Measurements from ENCODE around the gene BIRC6. TPM values are rescaled to one million over a fixed set of nuclear protein-coding genes. Genes with fewer than 3 reads are reported as not detected.

The BIRC6 gene
- total and polyA plus RNA-seq, 2 donors (not counting 1 experiment from before 2014, with no cell fraction given) = 46.7 to 162 TPM

GRCh38 chr2:32474381-32474780 lies 117.6 kb downstream of the BIRC6 start:
- Histone ChIP-seq H3K79me2 (ENCODE audit: control insufficient read depth, insufficient read depth, low read length) (no peaks in the 10 kb centered on the region), H2AFZ (ENCODE audit: low read length) (no peak overlapping the region), H3K9ac (ENCODE audit: insufficient read depth, low read length) (no peak overlapping the region), H3K27ac (ENCODE audit: insufficient read depth, low read length) (no peak overlapping the region), H3K4me1 (ENCODE audit: control insufficient read depth, extremely low read depth, insufficient read depth, low read length) (peaks cover 2% of the 10 kb centered on the region), H3K9me3 (ENCODE audit: control insufficient read depth, insufficient read depth, low read depth, low read length) (no peaks in the 10 kb centered on the region), H4K20me1 (ENCODE audit: control insufficient read depth, extremely low read depth, insufficient read depth, low read length) (no peaks in the 10 kb centered on the region), H3K27me3 (ENCODE audit: control insufficient read depth, insufficient read depth, low read length) (no peaks in the 10 kb centered on the region), H3K4me3 (replicated peaks in 1 of 4; ENCODE audit: control extremely low read depth in 1 of 4, insufficient read depth in 1 of 4, low read depth in 3 of 4, low read length in 4 of 4) (no peak overlapping the region), H3K36me3 (ENCODE audit: control insufficient read depth, insufficient read depth, low read length) (peaks cover 2% of the 10 kb centered on the region), H3K4me2 (ENCODE audit: extremely low read depth, insufficient read depth, low read length) (no peak overlapping the region)
- no peak for TF ChIP-seq CTCF (conservative IDR thresholded peaks at IDR 0.05 in 1 of 2, IDR thresholded peaks at IDR 0.05 in 1 of 2; ENCODE audit: low read depth in 1 of 2, low read length in 2 of 2)
- no peak for TF ChIP-seq EZH2 (IDR thresholded peaks at IDR 0.05; ENCODE audit: low read length, missing control alignments)
- DNase-seq (ENCODE audit: low read depth in 2 of 2) = peak in 1 of 2 donors; percentile 7

DNA sequence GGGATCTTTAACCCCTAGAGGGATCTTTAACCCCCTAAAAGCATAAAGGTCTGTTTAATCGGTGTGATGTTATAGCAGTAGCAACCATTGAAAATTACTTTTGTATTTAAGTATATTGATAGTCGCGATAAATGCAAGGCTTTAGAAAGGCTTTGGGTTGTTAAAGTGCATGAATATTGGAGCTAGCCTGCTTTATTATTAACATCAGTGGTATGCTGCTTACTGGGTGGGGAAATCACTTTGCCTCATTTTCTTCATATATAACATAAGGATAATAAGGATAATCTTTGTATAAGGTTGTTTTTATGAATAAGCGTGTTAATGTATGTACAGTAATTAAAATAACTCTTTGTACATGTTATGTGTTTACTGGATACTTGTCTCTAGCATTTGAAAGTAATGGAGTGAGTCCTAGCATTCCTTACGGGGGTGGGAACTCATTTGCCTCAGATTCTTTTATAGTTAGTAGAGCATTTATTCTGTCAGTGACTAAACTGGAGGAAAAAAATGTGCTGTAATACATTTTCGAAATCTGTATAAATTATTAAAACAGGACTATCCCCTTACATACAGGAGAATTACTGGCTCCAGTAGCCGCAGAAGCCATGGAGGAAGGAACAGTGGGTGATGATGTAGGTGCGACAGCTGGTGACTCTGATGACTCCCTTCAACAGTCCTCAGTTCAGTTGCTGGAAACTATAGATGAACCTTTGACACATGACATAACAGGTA lies 122.2 kb downstream of the BIRC6 start:
- H3K27me3 ChIP-seq (ENCODE audit: control insufficient read depth, insufficient read depth, low read length) = no peaks in the 10 kb centered on the region

DNA sequence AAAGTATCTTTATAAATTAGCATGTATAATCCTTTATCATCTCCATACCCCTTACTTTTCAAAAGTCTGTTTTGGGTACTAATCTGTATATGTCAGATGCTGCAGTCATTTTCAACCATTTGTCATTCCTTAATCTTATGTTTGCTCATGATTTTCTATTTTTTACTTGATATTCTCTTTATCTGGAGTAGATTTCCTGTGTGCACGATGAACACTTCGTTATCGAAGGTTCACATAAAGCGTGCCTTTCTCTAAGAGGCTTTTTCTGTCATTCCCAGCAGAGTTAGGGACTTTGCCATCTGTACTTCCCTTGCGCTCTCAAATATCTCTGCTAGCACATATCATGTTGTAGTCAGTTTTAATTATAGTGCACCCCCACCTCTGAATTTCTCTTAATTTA lies 123.2 kb downstream of the BIRC6 start:
- Histone ChIP-seq H3K27me3 (ENCODE audit: control insufficient read depth, insufficient read depth, low read length) (no peaks in the 10 kb centered on the region), H3K4me2 (ENCODE audit: extremely low read depth, insufficient read depth, low read length) (no peak overlapping the region), H3K9me3 (ENCODE audit: control insufficient read depth, insufficient read depth, low read depth, low read length) (no peaks in the 10 kb centered on the region), H2AFZ (ENCODE audit: low read length) (no peak overlapping the region), H3K36me3 (ENCODE audit: control insufficient read depth, insufficient read depth, low read length) (no peaks in the 10 kb centered on the region), H4K20me1 (ENCODE audit: control insufficient read depth, extremely low read depth, insufficient read depth, low read length) (no peaks in the 10 kb centered on the region), H3K4me1 (ENCODE audit: control insufficient read depth, extremely low read depth, insufficient read depth, low read length) (peaks cover 3% of the 10 kb centered on the region), H3K27ac (ENCODE audit: insufficient read depth, low read length) (no peak overlapping the region), H3K4me3 (replicated peaks in 1 of 4; ENCODE audit: control extremely low read depth in 1 of 4, insufficient read depth in 1 of 4, low read depth in 3 of 4, low read length in 4 of 4) (no peak overlapping the region), H3K9ac (ENCODE audit: insufficient read depth, low read length) (no peak overlapping the region), H3K79me2 (ENCODE audit: control insufficient read depth, insufficient read depth, low read length) (peaks cover 1% of the 10 kb centered on the region)
- DNase-seq (ENCODE audit: low read depth in 2 of 2) = no peak
- TF ChIP-seq EZH2 (IDR thresholded peaks at IDR 0.05; ENCODE audit: low read length, missing control alignments) (no peak), CTCF (conservative IDR thresholded peaks at IDR 0.05 in 1 of 2, IDR thresholded peaks at IDR 0.05 in 1 of 2; ENCODE audit: low read depth in 1 of 2, low read length in 2 of 2) (no peak)

More for the DNA sequence above, 122.2 kb downstream of the BIRC6 start:
- Histone ChIP-seq H3K27ac (ENCODE audit: insufficient read depth, low read length) (no peak overlapping the region), H3K9me3 (ENCODE audit: control insufficient read depth, insufficient read depth, low read depth, low read length) (no peaks in the 10 kb centered on the region), H4K20me1 (ENCODE audit: control insufficient read depth, extremely low read depth, insufficient read depth, low read length) (no peaks in the 10 kb centered on the region), H3K4me2 (ENCODE audit: extremely low read depth, insufficient read depth, low read length) (no peak overlapping the region), H3K4me1 (ENCODE audit: control insufficient read depth, extremely low read depth, insufficient read depth, low read length) (peaks cover 2% of the 10 kb centered on the region), H3K79me2 (ENCODE audit: control insufficient read depth, insufficient read depth, low read length) (peaks cover 1% of the 10 kb centered on the region), H3K9ac (ENCODE audit: insufficient read depth, low read length) (no peak overlapping the region), H3K4me3 (replicated peaks in 1 of 4; ENCODE audit: control extremely low read depth in 1 of 4, insufficient read depth in 1 of 4, low read depth in 3 of 4, low read length in 4 of 4) (no peak overlapping the region), H2AFZ (ENCODE audit: low read length) (no peak overlapping the region), H3K36me3 (ENCODE audit: control insufficient read depth, insufficient read depth, low read length) (no peaks in the 10 kb centered on the region)
- DNase-seq (ENCODE audit: low read depth in 2 of 2) = peak; percentile 25 to 71
- TF ChIP-seq EZH2 (IDR thresholded peaks at IDR 0.05; ENCODE audit: low read length, missing control alignments) (no peak), CTCF (conservative IDR thresholded peaks at IDR 0.05 in 1 of 2, IDR thresholded peaks at IDR 0.05 in 1 of 2; ENCODE audit: low read depth in 1 of 2, low read length in 2 of 2) (no peak)

All from fibroblast of lung (primary cell).